Rectal smooth muscle tissue (tissue), 1 donor: ENCODE measurements around the gene FANCC.
A peak's percentile ranks its signal among the peaks of the same experiment; 100 is the strongest.

Source experiments
- H3K27ac ChIP-seq: one replicate; pipeline ENCODE4 v1.7.0; 2013; ENCODE audit warnings: low read depth, low read length, inconsistent platforms
- H3K27me3 ChIP-seq: one replicate; pipeline ENCODE4 v1.7.0; 2013; ENCODE audit warnings: low read length; ENCODE audit not compliant: control insufficient read depth, insufficient read depth
- H3K36me3 ChIP-seq: one replicate; pipeline ENCODE4 v1.7.0; 2013; ENCODE audit warnings: low read length; ENCODE audit not compliant: control insufficient read depth, insufficient read depth
- H3K4me1 ChIP-seq: one replicate; pipeline ENCODE4 v1.7.0; 2013; ENCODE audit warnings: low read length; ENCODE audit not compliant: control insufficient read depth, insufficient read depth
- H3K4me3 ChIP-seq: one replicate; pipeline ENCODE4 v1.7.0; 2013; ENCODE audit warnings: low read length
- H3K9ac ChIP-seq: one replicate; pipeline ENCODE4 v1.7.0; 2013; ENCODE audit warnings: low read length

The FANCC gene

DNA sequence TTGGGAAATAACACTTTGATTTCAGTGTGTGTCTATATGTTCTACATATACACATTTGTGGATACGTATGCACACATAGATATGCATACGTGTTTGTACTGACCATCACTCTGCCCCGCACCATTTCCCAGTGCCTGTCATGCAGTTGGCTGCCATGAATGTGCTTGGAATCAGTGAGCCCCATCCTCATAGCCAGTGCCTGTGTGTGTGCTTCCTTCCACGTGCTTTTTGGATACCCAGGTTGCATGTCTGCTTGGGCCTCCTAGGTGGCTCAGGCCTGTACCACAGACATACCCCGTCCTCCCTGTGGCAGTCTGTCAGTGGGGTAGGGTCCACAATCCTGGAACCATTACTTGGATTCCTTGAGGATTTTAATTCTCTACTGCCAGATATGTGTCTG lies 243.6 kb downstream of the FANCC start:
- Histone ChIP-seq H3K27me3 (no peaks in the 10 kb centered on the region), H3K4me1 (peaks cover 57% of the 10 kb centered on the region), H3K4me3 (no peak overlapping the region), H3K9ac (no peak overlapping the region), H3K36me3 (no peaks in the 10 kb centered on the region), H3K27ac (no peak overlapping the region)

DNA sequence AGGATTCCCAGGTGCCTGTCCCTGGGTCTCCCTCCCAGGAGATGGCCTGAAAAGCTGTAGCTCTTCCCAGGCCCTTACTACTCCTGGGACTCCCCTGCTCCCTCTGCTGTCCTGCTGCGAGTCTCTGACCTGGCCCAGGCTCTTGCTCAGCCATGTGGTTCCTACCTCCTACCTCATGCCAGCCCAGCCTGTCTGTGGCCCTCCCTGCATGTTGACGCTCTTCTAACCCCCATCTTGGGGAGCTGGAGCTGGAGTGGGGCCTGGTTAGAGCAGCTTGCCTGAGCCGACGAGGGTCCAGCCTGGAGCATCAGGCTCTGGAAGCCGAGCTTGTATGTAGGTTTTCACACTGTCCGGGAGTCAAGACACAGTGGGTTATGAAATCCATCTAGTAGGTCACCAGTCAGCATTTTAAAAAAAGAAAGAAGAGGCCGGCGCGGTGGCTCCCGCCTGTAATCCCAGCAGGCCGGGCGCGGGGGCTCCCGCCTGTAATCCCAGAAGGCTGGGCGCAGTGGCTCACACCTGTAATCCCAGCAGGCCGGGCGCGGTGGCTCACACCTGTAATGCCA lies 244.4 kb downstream of the FANCC start:
- no peaks in the 10 kb centered on the region for H3K27me3 ChIP-seq
- no peak overlapping the region for H3K4me3 ChIP-seq
- peaks cover 49% of the 10 kb centered on the region for H3K4me1 ChIP-seq
- H3K36me3 ChIP-seq, result no peaks in the 10 kb centered on the region
- no peak overlapping the region for H3K9ac ChIP-seq
- peak overlapping the region; percentile 23 for H3K27ac ChIP-seq

DNA sequence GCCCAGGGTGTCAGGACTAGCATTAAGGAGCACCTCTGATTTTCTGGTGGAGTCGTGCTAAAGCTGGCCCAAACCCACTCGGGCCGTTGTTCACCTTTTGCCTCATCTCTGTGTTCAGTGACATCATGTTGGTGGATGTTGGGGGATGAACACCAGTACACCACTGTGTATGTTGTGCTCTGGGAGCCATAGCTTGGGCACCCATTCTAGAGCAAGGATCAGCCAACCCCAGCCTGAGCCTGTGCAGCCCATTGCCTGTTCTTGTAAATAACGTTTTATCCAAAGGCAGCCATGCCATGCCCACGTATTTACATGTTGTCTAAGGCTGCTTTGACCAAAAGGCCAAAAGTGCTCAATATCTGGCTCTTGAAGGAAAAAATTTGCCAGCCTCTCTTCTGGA lies 245.6 kb downstream of the FANCC start:
- no peak overlapping the region for H3K27ac ChIP-seq

DNA sequence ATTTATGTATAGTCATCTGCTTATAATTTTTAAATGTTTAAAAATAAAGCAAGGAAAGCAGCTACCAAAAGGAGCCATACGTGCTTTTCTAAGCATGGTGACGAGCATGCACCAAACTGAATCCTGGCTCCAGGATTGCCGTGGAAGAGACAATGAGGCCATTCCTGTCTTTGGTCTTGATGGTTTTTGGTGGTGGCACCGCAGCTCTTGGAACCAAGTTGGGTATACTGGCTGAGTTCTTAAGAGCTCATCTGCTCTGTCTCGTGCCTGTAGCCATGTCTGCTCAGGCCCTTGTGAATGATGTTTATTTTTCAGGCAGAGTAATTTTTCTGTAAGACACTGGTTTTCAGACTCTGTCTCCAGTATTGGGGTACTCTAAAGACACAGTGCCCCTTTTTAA lies 246.1 kb downstream of the FANCC start:
- H3K9ac ChIP-seq, result no peak overlapping the region
- peaks cover 42% of the 10 kb centered on the region for H3K4me1 ChIP-seq
- H3K27ac ChIP-seq, result peak overlapping the region; percentile 23
- peaks cover 3% of the 10 kb centered on the region for H3K36me3 ChIP-seq
- no peaks in the 10 kb centered on the region for H3K27me3 ChIP-seq
- no peak overlapping the region for H3K4me3 ChIP-seq

More for the DNA sequence above, 245.6 kb downstream of the FANCC start:
- Histone ChIP-seq H3K36me3 (peaks cover 2% of the 10 kb centered on the region), H3K27me3 (no peaks in the 10 kb centered on the region), H3K4me1 (peaks cover 43% of the 10 kb centered on the region), H3K9ac (no peak overlapping the region), H3K4me3 (no peak overlapping the region)

DNA sequence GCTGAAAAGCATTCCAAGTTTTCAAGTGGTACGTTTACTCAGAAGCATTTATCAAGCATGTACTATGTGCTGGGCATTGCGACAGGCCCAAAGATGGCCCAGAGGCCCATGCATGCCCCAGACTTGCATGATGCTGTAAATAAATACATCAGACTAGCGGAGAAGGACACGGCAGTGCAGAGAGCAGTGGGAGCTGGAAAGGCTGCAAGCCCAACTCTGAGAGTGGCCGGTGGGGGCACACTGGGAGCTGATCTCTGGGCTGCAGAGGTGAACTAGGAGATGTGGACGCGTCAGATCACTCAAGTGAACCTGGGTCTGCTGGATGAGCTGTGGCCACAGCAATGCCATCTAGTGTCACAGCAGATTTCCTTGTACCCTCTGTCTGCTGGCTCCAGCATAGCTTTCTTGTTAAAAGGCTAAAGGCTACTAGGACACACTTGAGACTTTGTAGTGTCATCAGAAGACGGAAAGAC lies 246.9 kb downstream of the FANCC start:
- Histone ChIP-seq H3K27me3 (no peaks in the 10 kb centered on the region), H3K27ac (peak overlapping the region; percentile 53)

DNA sequence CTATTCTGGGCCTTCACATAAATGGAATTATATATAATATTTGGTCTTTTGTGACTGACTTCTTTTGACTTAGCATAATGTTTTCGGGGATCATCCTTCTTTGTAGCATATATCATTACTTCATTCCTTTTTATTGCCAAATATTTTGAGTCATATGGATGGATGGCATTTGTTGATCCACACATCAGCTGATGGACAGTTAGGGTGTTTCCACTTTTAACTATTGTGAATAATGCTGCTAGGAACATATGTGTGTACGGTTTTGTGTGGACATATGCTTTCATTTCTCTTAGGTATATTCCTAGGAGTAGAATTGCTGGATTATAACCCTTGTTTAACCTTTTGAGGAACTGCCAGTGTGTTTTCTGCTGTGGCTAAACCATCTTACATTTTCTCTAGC lies 249.6 kb downstream of the FANCC start:
- Histone ChIP-seq H3K4me3 (no peak overlapping the region), H3K36me3 (peaks cover 8% of the 10 kb centered on the region), H3K27me3 (no peaks in the 10 kb centered on the region), H3K27ac (peak overlapping the region; percentile 46), H3K4me1 (peaks cover 47% of the 10 kb centered on the region), H3K9ac (no peak overlapping the region)

More for the DNA sequence above, 246.9 kb downstream of the FANCC start:
- Histone ChIP-seq H3K9ac (no peak overlapping the region), H3K36me3 (peaks cover 3% of the 10 kb centered on the region), H3K4me1 (peaks cover 41% of the 10 kb centered on the region), H3K4me3 (no peak overlapping the region)

DNA sequence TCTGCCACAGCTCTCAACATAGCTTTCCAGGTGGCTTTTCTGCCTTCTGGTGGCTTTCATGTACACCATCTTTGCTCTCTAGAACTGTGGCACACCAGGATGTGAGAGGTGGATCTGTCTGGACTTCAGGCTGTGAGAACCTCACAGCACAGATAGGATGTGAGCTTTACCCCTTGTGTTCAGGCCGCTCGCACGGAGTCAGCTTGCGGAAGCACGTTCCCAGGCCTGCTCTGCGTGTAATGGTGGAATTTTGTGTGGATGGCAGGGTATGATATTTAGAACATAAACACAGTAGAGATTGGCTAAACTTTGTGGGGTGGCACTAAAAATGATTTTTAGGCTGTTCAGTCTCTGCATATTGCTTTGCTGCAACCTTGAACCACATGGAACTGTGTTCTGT lies 250.5 kb downstream of the FANCC start:
- Histone ChIP-seq H3K4me3 (no peak overlapping the region), H3K27ac (peak overlapping the region; percentile 71), H3K36me3 (peaks cover 15% of the 10 kb centered on the region), H3K4me1 (peaks cover 52% of the 10 kb centered on the region), H3K27me3 (no peaks in the 10 kb centered on the region), H3K9ac (no peak overlapping the region)

DNA sequence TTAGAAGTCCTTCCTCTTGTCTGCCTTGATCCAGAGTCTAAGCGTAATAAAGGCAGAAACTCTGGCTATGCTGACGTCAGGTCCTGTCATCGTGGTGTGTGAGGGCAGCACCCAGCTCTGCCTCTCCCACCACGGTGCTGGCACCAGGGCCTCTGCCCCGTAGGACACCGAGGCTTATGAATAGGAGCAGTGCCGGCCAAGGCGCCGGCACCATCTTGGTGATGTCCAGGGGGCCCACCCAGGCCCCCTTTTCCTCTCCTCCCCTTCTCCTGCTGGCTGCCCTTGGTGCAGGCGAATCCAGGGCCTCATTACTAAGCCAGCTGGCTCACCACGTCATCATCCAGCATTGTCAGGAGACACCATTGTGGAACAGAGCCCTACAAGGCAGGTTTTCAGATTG lies 252.3 kb downstream of the FANCC start:
- Histone ChIP-seq H3K4me3 (no peak overlapping the region), H3K36me3 (peaks cover 17% of the 10 kb centered on the region), H3K9ac (no peak overlapping the region), H3K27ac (peak overlapping the region; percentile 80), H3K27me3 (no peaks in the 10 kb centered on the region), H3K4me1 (peaks cover 54% of the 10 kb centered on the region)

DNA sequence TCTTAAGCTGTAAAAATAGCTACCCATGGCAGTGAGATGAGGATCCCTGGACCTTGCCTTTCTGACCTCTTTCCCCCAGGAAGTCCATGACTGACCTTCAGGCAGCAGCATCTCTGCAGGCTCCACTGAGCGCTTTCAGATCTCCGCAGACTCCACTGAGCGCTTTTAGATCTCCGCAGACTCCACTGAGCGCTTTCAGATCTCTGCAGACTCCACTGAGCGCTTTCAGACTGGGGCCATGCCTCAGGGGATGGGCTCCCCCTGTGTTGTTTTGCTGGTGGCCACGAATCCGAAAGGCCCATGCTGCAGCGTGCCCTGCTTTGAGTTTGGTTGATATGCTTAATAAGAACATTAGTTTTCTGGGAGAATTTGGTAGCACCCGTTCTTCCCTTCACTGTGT lies 254.2 kb downstream of the FANCC start:
- Histone ChIP-seq H3K27ac (peak overlapping the region; percentile 52), H3K4me3 (no peak overlapping the region), H3K36me3 (peaks cover 17% of the 10 kb centered on the region), H3K4me1 (peaks cover 59% of the 10 kb centered on the region), H3K9ac (no peak overlapping the region), H3K27me3 (no peaks in the 10 kb centered on the region)

DNA sequence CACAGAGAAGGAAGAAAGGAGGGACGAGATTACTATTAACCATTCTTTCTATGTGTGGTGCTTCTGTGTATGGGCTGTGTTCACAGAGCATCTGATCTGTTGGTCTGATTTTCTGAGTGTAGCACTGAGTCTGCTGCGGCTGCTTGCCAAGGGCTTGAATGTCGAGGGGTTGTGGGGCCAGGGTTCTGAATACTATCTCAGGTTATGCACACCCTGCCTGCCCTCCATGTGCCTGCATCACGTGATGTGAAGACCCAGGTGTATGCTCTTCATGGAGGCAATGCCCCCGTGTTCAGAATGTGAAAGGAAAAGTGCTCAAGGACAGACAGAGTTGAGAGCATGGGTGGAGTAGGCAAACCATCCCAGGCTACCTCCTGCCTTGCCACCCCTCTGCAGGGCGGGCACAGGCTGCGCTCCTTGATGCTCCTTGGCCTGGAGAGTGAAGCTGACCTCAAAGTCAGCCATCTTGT lies 254.9 kb downstream of the FANCC start:
- Histone ChIP-seq H3K36me3 (peaks cover 17% of the 10 kb centered on the region), H3K4me1 (peaks cover 61% of the 10 kb centered on the region), H3K9ac (no peak overlapping the region), H3K27ac (peak overlapping the region; percentile 53), H3K27me3 (no peaks in the 10 kb centered on the region), H3K4me3 (no peak overlapping the region)

DNA sequence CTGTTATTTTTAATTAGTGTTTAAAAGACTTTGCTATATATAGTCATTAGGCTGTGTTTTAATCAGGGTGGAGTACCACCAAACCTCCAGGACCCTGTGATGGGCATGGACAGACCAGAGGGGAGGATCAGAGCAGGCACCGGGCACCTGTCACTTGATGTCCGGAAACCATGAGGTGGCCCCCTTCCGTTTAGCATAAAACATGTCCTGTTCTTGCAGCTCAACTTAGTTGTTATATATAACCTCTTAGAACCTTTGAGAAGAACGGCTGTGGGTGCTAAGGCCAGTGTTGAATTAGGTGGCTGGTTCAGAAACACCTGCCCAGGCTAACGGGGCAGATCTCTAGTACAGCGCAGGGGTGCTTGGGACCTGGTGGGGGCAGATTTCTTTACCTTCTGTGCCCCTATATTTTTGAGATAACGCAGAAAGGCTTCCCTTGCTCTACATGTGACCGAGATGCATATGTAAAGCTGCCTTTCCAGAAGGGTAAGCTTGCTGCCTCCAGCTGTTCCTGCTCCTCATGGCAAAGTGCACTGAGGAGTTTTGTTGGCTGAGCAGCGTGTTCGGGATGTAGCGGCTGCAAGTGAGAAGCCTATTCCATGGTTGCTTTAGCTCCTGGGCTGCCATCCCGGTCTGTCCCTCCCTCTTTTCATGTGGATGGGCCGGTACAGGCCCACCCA lies 255.5 kb downstream of the FANCC start:
- Histone ChIP-seq H3K9ac (no peak overlapping the region), H3K4me1 (peaks cover 65% of the 10 kb centered on the region), H3K27me3 (no peaks in the 10 kb centered on the region), H3K4me3 (no peak overlapping the region), H3K36me3 (peaks cover 17% of the 10 kb centered on the region), H3K27ac (peak overlapping the region; percentile 53)

DNA sequence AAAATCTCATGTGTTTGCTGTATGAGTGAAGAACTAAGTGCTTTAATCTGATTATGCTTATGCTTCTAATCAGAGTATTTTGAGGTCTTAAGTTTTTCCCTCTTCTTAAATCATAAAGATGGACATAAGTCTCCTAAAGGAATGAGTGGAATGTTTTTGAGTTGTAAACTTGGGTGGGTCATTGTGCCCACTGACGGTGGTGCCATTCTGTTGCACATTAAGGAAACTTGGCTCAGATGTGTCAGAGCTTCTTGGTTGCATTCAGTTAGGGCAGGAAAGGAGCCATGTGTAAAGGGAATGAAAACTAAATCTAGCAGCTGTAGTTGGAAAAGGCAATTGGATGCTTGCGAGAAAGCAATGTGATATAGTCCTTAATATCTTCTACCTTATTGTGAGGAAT lies 256.6 kb downstream of the FANCC start:
- Histone ChIP-seq H3K4me1 (peaks cover 68% of the 10 kb centered on the region), H3K9ac (no peak overlapping the region), H3K27ac (no peak overlapping the region), H3K36me3 (peaks cover 14% of the 10 kb centered on the region), H3K4me3 (no peak overlapping the region), H3K27me3 (no peaks in the 10 kb centered on the region)

DNA sequence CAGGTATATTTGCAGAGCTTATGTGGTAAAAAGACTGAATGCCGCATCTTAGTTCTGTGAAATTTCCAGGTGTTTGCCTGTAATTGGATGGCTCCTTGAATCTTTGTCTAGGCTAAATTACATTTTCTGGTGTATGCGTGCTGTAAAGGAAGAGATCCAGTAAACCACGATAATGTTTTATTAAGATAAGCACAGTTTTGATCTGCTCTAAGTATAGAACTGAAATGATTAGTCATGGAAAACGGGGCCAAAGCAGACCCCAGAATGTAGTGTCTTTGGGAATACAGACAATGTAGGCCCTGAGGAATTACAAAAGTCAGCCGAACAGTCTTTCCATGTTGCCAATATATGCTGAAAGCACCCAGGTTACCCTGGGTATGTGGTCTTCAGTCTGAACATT lies 257.3 kb downstream of the FANCC start:
- Histone ChIP-seq H3K4me3 (no peak overlapping the region), H3K27ac (no peak overlapping the region), H3K9ac (no peak overlapping the region), H3K36me3 (peaks cover 14% of the 10 kb centered on the region), H3K4me1 (peaks cover 68% of the 10 kb centered on the region), H3K27me3 (no peaks in the 10 kb centered on the region)
